C4-2B (cell line): ENCODE data around the gene APOL3.

Experiments
- ZFX ChIP-seq: fragments of 450-650 bp; IDR thresholded peaks from 2 replicates; pipeline ENCODE4 v1.6.1; 2017
- TF ChIP-seq, protein P1 (sequence below): fragments of 450-650 bp; conservative IDR thresholded peaks from 2 replicates; pipeline ENCODE4 v1.5.1; 2017; ENCODE audit warnings: mild to moderate bottlenecking

DNA sequence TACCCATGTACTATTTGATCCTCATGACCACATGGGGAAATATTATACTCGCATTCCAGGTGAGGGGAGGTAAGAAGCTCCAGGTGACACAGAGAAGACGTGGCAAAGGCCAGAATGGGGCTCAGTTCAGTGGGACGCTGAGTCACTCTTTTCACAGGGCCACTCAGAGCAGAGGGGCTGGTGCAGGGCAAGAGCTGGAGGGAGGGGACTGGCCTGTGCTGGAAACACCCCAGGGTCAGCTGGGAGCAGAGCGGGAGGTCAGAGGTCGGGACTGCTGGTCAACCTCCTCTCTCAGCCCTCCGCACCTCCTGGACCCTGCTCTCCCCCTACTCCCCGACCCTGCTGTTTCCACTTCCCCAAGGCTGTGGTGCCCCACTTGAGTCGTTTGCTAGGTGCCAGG is 12.1 kb downstream of the APOL3 start:
- TF ChIP-seq, protein P1, sequence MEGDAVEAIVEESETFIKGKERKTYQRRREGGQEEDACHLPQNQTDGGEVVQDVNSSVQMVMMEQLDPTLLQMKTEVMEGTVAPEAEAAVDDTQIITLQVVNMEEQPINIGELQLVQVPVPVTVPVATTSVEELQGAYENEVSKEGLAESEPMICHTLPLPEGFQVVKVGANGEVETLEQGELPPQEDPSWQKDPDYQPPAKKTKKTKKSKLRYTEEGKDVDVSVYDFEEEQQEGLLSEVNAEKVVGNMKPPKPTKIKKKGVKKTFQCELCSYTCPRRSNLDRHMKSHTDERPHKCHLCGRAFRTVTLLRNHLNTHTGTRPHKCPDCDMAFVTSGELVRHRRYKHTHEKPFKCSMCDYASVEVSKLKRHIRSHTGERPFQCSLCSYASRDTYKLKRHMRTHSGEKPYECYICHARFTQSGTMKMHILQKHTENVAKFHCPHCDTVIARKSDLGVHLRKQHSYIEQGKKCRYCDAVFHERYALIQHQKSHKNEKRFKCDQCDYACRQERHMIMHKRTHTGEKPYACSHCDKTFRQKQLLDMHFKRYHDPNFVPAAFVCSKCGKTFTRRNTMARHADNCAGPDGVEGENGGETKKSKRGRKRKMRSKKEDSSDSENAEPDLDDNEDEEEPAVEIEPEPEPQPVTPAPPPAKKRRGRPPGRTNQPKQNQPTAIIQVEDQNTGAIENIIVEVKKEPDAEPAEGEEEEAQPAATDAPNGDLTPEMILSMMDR: no peak
- no peak for TF ChIP-seq ZFX
